ENCODE results near the gene FOXP4. TPM values are rescaled to one million over a fixed set of nuclear protein-coding genes. Genes with fewer than 3 reads are reported as not detected.

The FOXP4 gene
- total and polyA plus RNA-seq, 2 of the 13 experiments (the other 11 are each of a cell fraction or from before 2014, with no cell fraction given): 11.0 to 12.4 TPM

DNA sequence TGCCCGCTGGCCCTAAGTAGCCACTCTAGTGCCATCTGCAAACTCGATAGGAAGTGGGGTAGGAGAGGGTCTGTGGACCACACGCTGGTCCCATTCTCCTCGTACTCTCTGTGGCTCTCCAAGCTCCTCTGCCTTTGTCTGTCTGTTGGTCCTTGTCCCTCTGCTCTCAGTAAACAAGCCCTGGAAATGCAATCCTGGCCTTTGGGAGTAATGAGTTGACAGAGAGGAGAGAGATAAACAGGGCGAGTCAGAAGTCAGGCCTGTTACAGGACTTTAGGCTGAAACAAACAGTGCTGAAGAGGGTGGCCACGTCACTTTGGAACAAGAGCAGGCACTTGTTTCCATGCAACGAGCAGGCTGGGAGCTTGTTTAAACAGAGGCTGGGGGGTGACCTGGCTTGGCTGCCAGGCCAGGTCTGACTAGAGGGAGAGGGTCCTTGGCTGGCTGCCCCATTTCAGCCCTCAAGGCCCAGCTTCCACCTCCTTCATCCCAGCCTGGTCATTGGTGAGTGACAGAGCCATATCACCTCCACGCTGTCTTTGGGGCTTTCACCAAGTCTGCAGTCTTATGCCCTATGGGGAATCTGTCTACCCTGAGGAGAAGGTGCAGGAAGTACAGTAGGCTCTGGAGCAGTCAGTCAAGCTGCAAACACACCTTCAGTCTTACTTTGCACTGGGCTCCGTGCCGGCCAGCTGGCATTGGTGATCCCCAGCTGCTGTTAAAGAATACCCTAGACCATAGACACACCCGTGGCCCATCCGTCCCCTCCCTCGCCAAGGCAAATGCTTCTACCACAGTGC lies 22.6 kb downstream of the FOXP4 start (continued):
- no peak for TF ChIP-seq SOX6 (IDR thresholded peaks at IDR 0.05)
- peak; percentile 99 for TF ChIP-seq SOX6 (CRISPR knock-in tag; IDR thresholded peaks at IDR 0.05)
- TF ChIP-seq NFIB (CRISPR knock-in tag; IDR thresholded peaks at IDR 0.05; ENCODE audit: borderline replicate concordance): no peak
- 0 out of 2 replicates have a peak, but pooled peaks have one; percentile 30 for TF ChIP-seq CHD4 (IDR thresholded peaks at IDR 0.05; ENCODE audit: borderline replicate concordance, low read length)
- TF ChIP-seq ZSCAN20 (CRISPR knock-in tag; IDR thresholded peaks at IDR 0.05; ENCODE audit: borderline replicate concordance): 0 out of 2 replicates have a peak, but pooled peaks have one; percentile 76
- TF ChIP-seq FOSL2 (CRISPR knock-in tag; IDR thresholded peaks at IDR 0.05): peak; percentile 88
- peak; percentile 96 for TF ChIP-seq GZF1 (CRISPR knock-in tag; IDR thresholded peaks at IDR 0.05)
- 0 out of 2 replicates have a peak, but pooled peaks have one; percentile 37 for TF ChIP-seq AHR (CRISPR knock-in tag; IDR thresholded peaks at IDR 0.05)
- peak; percentile 66 for TF ChIP-seq KDM3A (CRISPR knock-in tag; IDR thresholded peaks at IDR 0.05; ENCODE audit: low read depth)
- TF ChIP-seq MTF2 (CRISPR knock-in tag; IDR thresholded peaks at IDR 0.05; ENCODE audit: borderline replicate concordance): no peak
- TF ChIP-seq ATF4 (CRISPR knock-in tag; IDR thresholded peaks at IDR 0.05): peak in 1 of 2 experiments; percentile 90; a peak in 2 of 4 replicates
- peak; percentile 26 for TF ChIP-seq RBM39 (IDR thresholded peaks at IDR 0.05; ENCODE audit: low read depth, low read length, poor library complexity, severe bottlenecking)
- TF ChIP-seq KAT8 (CRISPR knock-in tag; IDR thresholded peaks at IDR 0.05): peak; percentile 84
- TF ChIP-seq ZFP36L2 (CRISPR knock-in tag; IDR thresholded peaks at IDR 0.05): 0 out of 2 replicates have a peak, but pooled peaks have one; percentile 37
- peak; percentile 83; the same call in 1 of the 2 replicates for TF ChIP-seq ZNF34 (CRISPR knock-in tag; IDR thresholded peaks at IDR 0.05; ENCODE audit: borderline replicate concordance)
- peak; percentile 98 for TF ChIP-seq PATZ1 (CRISPR knock-in tag; IDR thresholded peaks at IDR 0.05)
- no peak for TF ChIP-seq PAWR (CRISPR knock-in tag; IDR thresholded peaks at IDR 0.05; ENCODE audit: borderline replicate concordance)
- peak; percentile 83 for TF ChIP-seq ZNF263 (CRISPR knock-in tag; IDR thresholded peaks at IDR 0.05)
- 0 out of 2 replicates have a peak, but pooled peaks have one; percentile 19 for TF ChIP-seq CHD2 (IDR thresholded peaks at IDR 0.05; ENCODE audit: low read depth, low read length)
- TF ChIP-seq ZFAT (CRISPR knock-in tag; conservative IDR thresholded peaks at IDR 0.05): no peak
- TF ChIP-seq NFRKB (IDR thresholded peaks at IDR 0.05): no peak
- TF ChIP-seq RFX5 (IDR thresholded peaks at IDR 0.05; ENCODE audit: low read depth, low read length): peak; percentile 73; the same call in 1 of the 2 replicates
- TF ChIP-seq ZNF570 (CRISPR knock-in tag; IDR thresholded peaks at IDR 0.05; ENCODE audit: borderline replicate concordance): no peak
- peak; percentile 100 for TF ChIP-seq FOXJ3 (CRISPR knock-in tag; IDR thresholded peaks at IDR 0.05; ENCODE audit: borderline replicate concordance)
- TF ChIP-seq ZNF792 (CRISPR knock-in tag; IDR thresholded peaks at IDR 0.05): peak; percentile 96
- TF ChIP-seq MTF1 (CRISPR knock-in tag; IDR thresholded peaks at IDR 0.05): no peak
- peak; percentile 92 for TF ChIP-seq KDM6A (CRISPR knock-in tag; IDR thresholded peaks at IDR 0.05; ENCODE audit: low read depth)
- no peak for TF ChIP-seq THAP8 (CRISPR knock-in tag; IDR thresholded peaks at IDR 0.05; ENCODE audit: borderline replicate concordance)

Measured in HepG2 (cell line).